COLO829 (cell line): ENCODE measurements around the gene NEURL4.
"Not testable (repeated sequence)": the region's sequence is repeated elsewhere in the genome, so short reads cannot be mapped to it uniquely, and the experiment has no call there.

Source experiments
- DNase-seq: peaks from one replicate; pipeline ENCODE4 v3.0.0; 2012; ENCODE audit warnings: low spot score

NEURL4 gene

GRCh38 chr17:7328840-7329373 lies at the start of gene NEURL4:
Gene NEURL4 (minus strand): TSS chr17:7329335. CDS start chr17:7329312, 23 bp downstream.
- DNase-seq = no peak

GRCh38 chr17:7374353-7374752 lies 45.2 kb upstream of the NEURL4 start:
- DNase-seq = no peak

DNA sequence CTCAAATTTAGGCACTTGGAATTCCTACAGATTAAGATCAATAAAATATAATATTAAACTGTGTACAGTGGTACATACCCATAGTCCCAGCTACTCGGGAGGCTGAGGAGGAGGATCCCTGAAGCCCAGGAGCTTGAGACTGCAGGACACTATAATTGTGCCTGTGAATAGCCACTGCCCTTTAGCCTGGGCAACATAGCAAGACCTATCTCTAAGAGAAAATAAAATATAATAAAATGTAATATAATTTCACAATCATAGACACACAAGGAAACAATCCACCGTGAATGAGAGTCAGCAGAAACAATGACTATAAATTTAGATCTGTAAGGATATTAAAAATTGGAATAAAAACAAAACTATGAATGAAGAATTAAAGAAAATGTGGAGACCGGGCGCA lies 41.7 kb upstream of the NEURL4 start:
- DNase-seq = no peak

DNA sequence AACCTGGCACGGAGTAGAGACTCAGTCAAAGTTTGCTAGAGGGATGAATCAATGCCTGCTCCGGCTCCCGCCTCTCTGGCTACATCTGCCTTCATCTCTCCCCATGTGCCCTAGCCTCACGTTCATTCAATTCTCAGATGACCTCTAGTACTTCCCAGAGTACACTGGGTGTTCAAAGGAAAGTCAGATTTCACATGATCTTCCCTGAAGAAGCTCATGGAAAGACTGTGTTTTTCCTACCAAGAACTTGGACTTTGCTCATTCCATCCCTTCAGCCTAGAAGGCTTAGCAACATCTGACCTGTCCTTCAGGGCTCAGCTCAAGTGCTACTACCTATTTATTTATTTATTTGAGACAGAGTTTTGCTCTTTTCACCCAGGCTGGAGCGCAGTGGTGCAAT lies 40.7 kb upstream of the NEURL4 start:
- no peak for DNase-seq

DNA sequence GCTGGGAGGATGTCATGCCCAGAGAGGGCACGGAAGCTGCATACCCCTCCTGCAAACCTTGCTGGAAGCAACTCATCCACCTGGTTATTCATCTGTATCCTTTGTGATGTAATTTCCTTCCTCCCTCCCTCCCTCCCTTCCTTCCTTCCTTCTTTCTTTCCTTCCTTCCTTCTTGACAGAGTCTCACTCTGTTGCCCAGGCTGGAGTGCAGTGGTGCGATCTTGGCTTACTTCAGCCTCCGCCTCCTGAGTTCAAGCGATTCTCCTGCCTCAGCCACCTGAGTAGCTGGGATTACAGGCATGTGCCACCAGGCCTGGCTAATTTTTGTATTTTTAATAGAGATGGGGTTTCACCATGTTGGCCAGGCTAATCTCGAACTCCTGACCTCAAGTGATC lies 39.5 kb upstream of the NEURL4 start:
- DNase-seq = not testable (repeated sequence)

DNA sequence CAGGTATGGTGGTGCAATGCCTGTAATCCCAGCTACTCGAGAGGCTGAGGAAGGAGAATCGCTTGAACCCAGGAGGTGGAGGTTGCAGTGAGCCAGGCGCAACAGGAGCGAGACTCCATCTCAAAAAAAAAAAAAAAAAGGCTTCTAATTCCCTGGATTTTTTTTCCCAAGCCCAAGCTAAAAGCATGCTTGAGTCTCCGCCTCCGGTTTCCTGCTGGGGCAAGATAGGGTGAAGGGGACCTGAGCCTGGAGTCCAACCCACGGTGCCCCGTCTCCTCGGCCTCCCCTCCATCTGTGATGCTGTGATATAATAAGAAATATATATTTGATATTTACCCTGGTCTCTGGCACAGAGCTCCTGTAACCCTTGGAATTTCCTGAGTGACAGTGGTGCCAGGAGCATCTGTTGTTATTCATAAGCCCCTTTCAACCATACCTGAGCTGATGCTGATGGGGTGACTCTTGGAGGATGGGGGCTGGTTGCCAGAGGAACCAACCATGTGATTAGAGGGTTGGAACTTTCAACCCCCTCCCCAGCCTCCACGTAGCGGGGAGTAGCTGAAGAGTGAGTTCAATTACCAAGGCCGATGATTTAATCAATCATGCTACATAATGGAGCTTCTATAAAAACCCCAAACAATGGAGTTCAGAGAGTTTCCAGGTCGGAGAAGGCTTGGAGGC lies 38.9 kb upstream of the NEURL4 start:
- DNase-seq = no peak

- DNase-seq = no peak
These were observed 37.9 kb upstream of the NEURL4 start for GRCh38 chr17:7367083-7367482.

- DNase-seq = not testable (repeated sequence)
These were observed 36.8 kb upstream of the NEURL4 start for GRCh38 chr17:7365963-7366362.

- no peak for DNase-seq
These were observed 34.2 kb upstream of the NEURL4 start for GRCh38 chr17:7363311-7363710.

DNA sequence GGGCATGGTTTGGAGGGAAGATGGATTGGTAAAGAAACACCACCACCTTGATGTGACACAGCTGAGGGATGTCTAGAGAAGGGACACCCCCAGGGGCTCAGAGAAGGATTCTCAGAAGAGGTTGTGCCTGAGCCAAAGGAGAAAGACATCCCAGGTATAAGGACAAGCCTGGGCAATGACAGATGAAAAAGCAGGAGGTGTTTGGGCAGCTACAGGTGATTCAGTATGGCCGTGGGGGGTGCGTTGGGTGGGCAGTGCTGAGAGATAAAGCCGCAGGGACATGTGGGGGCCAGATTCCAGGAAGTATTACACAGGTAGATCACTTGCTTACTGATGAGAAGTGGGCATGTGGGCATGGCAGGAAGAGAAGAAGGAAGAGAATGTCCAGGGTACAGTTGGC lies 32.8 kb upstream of the NEURL4 start:
- no peak for DNase-seq

DNA sequence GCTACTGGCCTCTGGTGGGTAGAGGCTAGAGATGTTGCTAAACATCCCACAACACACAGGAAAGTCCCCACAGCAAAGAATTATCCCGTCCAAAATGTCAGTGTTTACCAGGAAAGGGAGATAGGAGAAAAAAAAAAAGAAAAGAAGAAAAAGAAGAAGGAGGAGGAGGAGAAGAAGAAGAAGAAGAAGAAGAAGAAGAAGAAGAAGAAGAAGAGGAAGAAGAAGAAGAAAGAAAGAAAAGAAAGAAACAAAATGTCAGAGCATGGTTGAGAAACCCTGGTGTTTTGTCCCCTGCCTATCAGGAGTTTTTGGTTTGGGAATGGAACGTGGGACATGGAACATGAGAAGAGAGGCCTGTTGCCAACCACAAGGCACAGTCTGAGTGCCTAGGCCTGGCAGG lies 28.2 kb upstream of the NEURL4 start:
- DNase-seq = no peak

DNA sequence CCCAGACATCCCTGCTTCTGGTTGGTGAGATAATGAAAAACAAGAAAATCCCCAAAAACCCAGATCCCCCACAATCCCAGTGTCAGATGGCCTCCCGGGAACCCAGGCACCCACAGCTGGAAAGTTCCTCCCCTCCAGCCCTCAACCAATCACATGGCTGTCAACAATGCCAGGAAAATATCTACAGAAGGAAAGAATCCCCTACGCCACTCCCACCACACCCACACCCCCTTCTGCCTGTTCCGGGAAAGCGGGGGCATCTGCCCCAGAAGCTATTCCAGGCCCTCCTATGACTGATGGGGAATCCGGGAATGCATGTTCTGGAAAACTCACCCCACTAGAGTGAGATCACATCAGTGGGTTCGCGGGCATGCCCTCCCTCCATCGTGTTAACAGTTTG lies 27.6 kb upstream of the NEURL4 start:
- no peak for DNase-seq

DNA sequence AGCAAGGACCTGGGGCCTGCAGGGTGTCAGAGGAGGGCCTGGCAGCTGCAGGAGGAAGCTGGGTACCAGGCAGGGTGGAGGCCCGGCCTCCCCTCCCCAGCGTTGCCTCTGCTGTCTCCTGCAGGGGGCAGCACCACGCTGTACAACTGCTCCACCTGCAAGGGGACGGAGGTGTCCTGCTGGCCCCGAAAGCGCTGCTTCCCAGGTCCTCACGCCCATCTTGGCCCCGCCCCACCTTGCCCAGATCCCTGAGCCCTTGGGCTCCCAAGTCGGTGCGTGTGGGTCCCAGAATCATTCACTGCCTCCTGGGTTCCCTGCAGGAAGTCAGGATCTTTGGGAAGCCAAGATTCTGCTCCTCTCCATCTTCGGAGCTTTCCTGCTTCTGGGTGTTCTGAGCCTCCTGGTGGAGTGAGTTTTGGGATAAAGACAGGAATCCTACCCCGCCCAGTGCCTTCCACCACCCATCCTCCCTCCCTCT lies 27.0 kb upstream of the NEURL4 start:
- peak; percentile 36 for DNase-seq

GRCh38 chr17:7355573-7355972 lies 26.4 kb upstream of the NEURL4 start:
- DNase-seq = no peak

GRCh38 chr17:7355053-7355452 lies 25.9 kb upstream of the NEURL4 start, which contains the start of gene TMEM95:
Gene TMEM95 (plus strand): TSS chr17:7355156. CDS start chr17:7355205, 49 bp downstream.
- DNase-seq = no peak

DNA sequence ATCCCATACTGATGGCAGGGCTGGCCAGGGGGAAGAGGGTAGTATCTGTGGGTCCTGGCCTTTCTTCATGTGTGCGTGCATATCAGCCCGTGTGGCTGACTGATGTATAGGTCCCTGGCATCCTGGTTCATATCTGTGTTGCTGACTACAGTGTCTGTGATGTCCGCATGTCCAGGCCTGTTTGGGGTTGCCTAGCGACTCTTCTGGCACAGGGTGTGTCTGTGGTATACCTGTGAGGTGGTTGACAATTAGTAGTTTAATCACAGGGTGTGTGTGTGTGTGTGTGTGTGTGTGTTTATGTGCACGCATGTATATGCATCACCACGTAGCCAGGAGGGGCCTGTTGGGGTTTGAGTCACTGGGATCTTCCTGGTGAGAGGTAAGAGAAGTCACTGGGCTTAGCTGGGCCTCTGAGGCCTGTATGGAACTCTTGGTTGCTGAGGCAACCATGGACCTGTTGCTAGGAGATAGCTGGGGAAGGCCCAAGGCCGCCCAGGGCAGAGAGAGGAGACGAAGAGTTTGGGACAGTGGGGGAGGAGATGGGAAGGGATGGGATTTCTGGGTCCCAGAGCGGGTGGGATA lies 25.2 kb upstream of the NEURL4 start:
- no peak for DNase-seq

DNA sequence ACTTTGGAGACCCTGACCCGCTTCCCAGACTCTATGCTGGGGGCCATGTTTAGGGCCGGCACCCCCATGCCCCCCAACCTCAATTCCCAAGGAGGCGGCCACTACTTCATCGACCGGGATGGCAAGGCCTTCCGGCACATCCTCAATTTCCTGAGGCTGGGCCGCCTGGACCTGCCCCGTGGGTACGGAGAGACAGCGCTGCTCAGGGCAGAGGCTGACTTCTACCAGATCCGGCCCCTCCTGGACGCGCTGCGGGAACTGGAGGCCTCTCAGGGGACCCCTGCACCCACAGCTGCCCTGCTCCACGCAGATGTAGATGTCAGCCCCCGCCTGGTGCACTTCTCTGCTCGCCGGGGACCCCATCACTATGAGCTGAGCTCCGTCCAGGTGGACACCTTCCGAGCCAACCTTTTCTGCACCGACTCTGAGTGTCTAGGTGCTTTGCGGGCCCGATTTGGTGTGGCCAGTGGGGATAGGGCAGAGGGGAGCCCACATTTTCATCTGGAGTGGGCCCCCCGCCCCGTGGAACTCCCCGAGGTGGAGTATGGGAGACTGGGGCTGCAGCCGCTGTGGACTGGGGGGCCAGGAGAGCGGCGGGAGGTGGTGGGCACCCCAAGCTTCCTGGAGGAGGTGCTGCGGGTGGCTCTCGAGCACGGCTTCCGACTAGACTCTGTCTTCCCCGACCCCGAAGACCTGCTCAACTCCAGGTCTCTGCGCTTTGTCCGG lies 23.9 kb upstream of the NEURL4 start:
- no peak for DNase-seq

- DNase-seq = no peak
These were observed 23.4 kb upstream of the NEURL4 start for GRCh38 chr17:7352503-7352889.

- peak; percentile 92 for DNase-seq
These were observed 22.7 kb upstream of the NEURL4 start, which contains the start of gene KCTD11 for GRCh38 chr17:7351665-7352502. Gene KCTD11 (plus strand): TSS chr17:7352162.

GRCh38 chr17:7348478-7349242 lies 19.5 kb upstream of the NEURL4 start:
- no peak for DNase-seq
